HUDEP-2 (cell line): ENCODE results near the gene TDRD10.
"Not testable (repeated sequence)": the region's sequence is repeated elsewhere in the genome, so short reads cannot be mapped to it uniquely, and the experiment has no call there.

ENCODE experiments used
- DNase-seq, 76 experiments: peaks; one replicate each; lab custom pipeline; 2025; ENCODE audit not compliant: unreplicated experiment in 76 of 76; lab: John Stamatoyannopoulos, UW

Gene TDRD10

DNA sequence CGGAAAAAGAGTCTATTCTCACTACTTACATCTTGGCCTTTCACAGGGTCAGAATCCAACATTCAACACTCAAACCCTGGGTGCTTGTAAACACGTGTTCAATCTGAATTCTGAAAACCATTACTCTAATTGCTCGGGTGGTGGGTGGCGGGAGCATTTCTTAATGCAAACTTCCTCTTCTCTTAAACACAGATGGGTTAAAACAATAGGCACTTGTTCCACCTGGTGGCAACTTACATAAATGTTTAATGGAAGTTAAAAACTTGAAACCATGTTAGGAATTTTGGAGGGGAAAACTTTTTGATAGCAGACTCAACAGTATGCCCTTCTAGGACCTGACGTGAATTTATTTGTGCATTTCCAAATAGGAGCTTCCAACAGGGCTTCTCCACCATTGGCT lies 23.4 kb upstream of the TDRD10 start:
- DNase-seq, result peak in 2 of 76 experiments; percentile 14 to 19

DNA sequence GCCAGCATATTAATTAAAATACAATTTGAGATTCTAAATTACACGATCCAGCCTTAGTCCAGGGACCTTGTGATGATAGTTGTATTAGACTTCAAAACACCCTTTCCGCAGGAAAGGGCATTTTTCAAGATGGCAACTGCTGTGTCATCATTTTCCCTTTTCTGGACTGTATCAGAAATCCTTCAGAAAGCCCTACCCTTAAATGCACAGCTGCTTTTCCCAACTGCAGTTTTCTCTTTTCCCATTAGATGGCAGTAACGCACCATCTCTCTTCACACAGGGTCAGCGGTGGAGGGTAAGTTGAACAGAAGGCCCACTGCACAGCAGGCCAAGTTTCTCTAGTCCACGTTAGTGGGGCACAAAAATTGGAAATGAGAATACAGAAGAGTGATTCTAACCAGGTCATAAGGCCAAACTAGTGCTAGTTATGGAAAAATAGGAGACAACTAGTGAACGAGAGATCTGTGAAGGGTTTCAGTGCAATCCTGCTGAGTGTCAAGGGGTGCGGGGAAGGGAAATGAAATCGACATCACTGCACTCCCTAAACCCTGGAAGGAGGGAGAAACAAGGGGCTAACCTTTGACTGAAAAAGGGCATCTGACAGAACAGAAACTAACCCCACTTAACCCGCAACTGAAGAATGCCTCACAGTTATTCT lies 22.1 kb upstream of the TDRD10 start:
- peak in 57 of 76 experiments; percentile 16 to 83 (median 56) for DNase-seq

DNA sequence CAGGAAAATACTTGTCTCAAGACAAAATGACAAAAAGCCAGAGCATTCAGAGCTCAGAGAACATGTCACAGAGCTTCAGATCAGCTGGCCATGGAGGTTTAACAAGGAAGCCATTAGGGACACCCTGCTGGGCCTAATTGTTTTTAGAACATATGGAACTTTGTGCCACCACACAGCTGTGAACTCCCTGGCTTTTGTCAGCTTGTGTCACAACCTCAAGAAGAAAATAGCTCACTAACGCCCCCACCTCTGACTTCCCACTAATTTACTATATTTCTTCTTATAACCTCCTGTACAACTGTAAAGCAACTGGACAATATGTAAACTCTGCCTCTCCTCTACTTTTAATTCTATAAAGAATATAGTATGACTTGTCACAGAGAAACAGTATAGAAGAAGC lies 21.0 kb upstream of the TDRD10 start:
- DNase-seq, result peak in 1 of 76 experiments; percentile 7

DNA sequence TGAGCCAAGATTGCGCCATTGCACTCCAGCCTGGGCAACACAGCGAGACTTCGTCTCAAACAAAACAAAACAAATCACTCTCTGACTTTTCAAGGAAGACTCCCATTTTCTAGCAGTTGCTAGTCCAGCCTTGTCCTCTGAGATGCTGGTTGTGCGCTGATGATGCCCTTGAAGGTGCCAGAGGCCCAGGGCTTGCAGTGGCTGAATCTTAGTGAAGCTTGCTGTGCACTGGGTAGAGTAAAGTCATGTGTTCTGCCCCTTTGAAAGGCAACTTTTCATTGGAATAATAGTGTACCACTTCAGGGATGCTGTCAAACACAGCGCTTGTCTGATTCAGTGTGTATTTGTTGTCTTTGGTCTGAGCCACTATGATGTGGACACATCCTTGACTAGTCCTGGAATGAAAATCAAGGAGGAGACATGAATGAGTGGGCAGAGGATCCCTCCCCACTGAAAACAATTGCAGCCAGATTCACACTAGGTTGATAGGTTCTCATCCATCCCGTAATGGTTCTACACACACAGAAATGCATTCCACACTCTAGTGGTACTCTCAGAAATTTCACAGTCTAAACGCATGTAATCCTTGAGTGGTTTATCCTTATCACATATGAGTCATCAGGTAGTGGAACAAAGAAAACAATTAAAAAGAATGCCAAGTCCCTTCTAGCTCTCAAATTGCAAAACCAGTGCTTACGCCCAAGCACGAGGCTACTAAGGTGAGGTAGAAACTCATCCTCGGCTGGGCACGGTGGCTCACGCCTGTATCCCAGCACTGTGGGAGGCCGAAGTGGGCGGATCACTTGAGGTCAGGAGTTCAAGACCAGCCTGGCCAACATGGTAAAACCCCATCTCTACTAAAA lies 17.8 kb upstream of the TDRD10 start:
- no peak for DNase-seq

DNA sequence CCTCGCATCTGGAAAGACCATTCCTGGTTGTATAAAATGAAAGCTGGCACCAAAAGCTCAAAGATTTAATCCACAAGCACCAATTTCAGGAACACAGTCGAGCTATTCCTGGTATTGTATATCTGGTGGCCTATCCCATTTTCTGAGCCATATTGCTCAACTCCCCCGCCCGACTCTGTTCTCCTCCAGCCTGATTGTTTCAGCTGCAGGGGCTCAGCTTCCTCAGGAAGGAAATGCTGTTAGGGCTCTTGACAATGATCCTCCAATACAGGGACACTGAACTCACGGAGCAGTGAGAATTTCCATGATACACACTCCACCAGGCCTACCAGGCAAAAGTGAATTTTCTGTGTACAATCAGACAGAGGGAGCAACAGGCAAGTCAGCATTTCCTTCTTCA lies 16.9 kb upstream of the TDRD10 start:
- no peak for DNase-seq

DNA sequence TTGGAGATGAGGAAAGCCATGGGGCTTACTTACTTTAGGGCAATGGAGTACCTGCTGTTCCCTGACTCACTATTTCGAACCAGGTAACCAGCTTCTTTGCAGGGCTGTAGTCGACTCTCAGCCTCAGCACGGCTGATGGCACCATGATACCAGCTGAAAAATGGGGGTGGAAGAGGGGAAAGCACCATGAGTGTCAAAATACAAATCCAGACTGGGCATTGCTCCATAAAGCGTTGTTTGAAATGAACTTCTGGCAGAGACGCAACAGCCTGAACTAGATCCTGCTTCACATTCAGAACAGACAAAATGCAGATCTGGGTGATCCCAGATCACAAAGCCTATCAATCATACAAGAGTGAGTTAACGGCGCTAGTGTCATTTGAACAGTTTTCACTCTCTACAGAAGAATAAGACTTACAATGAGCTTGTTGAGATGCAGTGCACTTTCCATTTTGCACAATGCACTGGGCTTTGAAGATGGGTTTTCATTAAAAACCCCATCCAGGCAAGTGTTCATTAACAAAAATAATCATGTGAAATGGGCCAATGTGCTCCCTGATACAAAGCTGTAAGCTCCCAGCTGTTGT lies 16.0 kb upstream of the TDRD10 start:
- no peak for DNase-seq

DNA sequence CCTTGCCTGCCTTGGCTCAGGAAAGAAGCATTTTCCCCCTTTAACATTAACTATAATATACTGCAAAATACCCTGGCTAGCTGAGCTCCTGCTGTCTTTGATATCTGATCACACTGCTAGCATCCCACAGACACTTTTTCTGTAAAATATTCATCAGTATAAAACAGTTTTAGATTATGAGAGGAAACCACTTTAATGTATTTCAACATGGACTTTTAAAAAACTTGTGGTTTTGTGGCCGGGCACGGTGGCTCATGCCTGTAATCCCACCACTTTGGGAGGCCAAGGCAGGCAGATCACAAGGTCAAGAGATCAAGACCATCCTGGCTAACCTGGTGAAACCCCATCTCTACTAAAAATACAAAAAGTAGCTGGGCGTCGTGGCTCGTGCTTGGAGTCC lies 15.3 kb upstream of the TDRD10 start:
- DNase-seq, result not testable (repeated sequence)

DNA sequence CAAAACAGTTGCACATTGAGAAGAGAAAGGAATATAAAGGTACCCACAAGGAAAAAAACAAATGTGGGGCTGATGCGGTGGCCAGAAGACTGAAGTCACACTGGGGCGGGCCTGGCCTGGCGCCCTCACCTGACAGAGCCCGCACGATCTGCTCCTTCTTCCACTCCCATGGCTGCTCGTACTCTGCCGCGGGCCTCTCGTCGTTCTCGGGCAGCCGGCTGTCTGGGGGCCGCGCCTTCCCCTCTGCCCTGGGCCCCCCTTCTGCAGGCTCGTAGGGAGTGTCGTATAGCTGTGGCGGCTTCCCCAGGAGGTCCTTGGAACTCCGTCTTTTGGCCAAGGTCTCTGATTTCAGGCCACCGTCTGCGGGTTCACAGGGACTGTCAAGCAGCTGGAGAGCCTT lies 13.1 kb upstream of the TDRD10 start:
- no peak for DNase-seq

DNA sequence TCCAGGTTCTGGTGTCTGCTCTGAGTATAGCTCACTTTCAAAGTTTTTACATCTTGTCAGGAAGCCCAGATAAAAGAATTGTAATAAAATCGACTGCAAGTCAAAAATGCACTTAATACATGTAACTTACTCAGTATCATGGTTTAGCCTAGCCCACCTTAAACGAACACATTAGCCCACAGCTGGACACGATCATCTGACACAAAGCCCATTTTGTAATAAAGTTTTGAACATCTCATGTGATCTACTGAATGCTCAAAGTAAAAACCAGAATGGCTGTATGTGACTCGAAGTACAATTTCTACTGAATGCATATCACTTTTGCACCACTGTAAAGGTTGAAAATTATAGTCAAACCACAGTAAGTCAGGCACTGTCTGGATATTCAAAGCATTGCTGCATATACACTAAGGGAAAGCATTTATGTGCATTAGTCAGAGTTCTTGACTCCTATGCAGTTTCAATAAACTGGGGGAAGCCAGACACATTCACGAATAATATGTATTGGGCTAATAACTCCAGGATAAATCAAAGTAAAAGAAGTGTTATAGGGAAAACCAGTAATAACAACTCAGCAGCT lies 12.2 kb upstream of the TDRD10 start:
- no peak for DNase-seq

DNA sequence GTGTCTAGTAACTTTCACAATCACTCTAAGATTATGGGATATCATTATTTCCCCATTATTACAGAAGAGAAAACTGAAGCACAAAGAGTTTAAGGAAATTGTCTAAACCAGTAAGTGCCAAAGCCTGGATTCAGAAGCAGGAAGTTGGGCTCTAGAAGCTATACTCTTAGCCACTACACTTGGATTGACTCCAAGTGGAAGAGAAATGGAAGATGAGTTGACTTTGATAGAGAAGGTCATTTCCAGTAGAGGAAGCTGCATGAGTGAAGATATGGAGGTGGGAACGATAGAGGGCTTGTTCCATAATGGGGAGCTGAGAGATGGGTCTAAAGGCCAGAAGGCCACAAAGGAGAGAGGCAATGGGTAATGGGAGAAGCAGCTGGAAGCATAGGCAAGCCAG lies 11.7 kb upstream of the TDRD10 start:
- peak in 4 of 76 experiments; percentile 14 to 22 (median 14) for DNase-seq

DNA sequence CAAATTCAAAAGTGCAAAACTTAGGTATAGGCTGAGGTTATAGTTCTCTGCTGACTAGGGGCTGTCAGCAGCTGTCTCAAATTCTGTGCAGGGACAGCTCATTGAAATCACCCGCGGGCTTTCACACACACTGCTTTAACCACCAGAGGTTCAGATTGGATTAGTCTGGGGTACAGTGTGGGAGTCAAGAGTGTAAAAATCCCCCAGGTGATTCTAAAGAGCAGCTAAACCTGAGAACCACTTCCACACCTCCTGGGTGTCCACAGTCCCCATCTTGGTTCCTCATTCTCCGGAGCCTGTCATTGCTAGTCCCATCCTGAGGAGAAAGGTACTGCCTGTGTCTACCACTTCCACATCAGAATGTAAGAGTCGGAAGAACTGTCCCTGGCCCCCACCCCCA lies 9.9 kb upstream of the TDRD10 start:
- no peak for DNase-seq

DNA sequence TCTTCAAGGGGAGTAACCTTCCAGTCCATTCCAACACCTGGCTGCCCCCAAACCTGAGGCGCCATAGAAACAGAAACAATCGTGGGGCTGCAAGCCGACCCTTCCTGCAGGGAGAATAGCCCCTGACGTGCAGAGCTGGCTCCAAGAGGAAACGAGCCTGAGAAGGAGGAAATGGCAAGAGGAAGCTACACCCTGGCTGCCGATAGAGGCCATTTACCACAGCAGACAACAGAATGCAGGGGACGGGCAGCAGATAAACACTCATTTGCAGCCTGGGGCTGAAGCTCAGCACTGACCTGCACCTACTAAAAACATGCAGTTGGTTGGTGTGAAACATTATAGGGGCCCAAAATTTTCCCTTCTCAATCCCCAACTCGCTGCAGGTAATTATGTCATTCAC lies 8.7 kb upstream of the TDRD10 start:
- DNase-seq, result peak in 7 of 76 experiments; percentile 8 to 16 (median 11)

DNA sequence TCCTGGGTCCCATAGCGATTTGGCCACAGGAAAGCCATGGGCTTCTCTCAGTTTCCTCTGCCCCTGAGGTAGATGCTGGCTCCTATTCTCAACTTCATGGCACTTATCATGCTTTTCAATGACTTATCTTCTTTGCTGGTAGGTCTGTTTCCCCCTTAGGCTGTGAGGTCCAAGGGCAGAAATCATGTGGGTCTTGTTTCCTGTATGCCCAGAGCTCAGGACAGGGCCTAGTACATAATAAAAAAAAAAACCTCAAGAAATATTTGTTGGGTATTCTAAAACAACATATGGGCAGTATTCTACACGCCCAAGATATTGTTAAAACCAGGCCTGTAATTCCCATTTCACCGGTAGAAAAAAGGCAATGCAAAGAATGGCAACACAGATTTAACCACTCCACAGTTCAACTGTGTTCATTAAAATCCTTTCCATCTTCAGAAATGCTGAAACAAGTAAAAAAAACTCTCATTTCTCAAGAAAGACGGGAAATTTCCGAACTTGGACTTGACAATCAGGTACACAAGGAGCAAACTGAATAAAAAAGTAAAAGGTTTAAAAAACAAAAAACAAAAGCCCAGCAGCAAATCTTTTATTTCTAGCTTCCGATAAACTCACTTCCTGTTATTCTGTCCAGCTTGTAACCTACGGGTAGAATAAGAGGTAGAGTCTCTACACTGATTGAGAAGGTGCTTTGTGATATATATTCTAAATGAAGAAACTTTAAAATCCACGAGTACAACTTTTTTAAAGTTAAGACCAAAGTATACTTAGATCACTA lies 6.3 kb upstream of the TDRD10 start:
- DNase-seq, result no peak

DNA sequence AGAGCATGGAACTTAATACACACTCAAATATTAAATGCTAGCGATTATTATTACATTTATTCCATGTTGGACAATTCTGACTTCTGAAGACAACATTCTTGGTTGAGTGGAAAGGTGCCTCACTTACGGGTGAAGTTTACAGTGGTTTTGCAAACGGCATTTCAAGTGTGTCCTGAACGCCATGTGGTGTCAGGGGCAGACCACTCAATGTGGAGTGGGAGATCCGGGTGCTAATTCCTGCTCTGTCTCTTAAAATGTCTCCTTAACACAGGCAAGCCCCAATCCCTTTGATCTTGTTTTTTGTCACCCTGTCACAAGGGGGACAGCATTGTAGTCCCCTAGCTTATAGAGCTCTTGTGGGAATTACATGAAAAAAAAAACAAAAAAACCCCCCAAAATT lies 5.6 kb upstream of the TDRD10 start:
- DNase-seq, result no peak

DNA sequence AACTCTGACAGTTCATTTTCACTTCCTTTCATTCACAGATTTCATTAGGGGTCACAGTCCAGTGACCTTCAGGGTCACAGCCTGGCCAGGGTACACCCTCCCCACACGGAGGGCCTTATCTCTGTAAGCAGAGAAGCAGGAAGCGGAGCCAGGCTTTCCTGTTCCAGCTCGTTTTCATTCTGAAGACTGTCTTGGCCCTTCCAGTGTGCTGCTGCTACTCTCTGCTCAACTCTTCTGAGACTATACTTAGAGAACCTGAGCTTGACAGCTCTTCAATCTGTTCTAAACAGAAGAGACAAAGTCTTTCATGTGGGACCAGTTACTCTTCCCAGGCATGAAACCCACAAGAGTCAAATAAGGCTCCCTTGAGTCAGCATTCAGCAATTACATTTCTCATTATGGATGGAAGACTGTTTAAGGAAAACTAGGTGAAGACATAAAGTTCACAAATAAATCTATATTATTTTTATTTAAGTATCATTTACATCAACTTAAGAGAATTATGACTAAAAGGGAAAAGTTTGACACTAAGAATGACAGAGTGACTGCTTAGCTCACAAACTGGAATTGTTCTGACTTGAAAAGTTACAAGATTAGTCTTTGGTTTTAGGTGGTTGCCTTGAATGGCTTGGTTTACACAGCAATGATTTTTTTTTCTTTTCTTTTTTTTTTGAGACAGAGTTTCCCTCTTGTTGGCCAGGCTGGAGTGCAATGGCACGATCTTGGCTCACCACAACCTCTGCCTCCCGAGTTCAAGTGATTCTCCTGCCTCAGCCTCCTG lies 4.8 kb upstream of the TDRD10 start:
- DNase-seq, result peak in 48 of 76 experiments; percentile 9 to 68 (median 22)

DNA sequence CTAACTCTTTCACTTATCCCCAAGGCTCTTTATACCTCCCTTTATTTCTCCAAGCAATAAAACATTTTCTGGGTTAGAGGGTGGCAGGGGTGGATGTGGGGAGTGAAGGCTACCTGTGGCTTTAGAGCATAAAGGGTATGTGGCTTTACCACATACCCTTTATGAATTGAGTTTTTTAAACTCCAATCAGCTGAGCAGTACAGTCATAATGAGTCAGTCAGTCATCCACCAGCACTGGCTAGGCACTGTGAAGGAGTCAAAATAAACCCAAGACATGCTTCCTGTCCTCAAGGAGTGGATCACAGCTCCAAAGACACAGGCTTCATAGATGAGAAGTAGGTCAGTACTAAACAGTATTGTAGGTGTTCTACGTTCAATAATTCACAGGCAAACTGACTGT lies 2.6 kb upstream of the TDRD10 start:
- DNase-seq, result no peak

DNA sequence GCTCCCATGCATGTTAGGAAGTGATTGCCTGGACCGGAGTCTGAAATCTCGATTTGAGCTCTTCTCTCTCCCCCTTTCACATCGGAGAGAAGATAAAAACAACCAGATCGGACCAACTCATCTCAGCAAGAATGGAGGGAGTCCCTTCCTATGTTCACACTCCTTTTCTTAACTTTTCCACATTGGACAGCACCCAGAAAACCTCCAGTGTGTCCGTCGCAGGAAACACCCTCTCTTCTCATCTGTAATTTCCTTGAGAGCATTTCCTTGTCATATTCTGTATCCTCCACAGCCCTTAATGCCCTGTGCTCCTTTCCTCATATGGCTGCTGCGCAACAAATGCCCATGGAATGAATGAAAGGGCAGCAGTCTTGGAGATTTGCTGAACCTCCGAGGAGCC lies 1.5 kb upstream of the TDRD10 start:
- DNase-seq, result no peak

DNA sequence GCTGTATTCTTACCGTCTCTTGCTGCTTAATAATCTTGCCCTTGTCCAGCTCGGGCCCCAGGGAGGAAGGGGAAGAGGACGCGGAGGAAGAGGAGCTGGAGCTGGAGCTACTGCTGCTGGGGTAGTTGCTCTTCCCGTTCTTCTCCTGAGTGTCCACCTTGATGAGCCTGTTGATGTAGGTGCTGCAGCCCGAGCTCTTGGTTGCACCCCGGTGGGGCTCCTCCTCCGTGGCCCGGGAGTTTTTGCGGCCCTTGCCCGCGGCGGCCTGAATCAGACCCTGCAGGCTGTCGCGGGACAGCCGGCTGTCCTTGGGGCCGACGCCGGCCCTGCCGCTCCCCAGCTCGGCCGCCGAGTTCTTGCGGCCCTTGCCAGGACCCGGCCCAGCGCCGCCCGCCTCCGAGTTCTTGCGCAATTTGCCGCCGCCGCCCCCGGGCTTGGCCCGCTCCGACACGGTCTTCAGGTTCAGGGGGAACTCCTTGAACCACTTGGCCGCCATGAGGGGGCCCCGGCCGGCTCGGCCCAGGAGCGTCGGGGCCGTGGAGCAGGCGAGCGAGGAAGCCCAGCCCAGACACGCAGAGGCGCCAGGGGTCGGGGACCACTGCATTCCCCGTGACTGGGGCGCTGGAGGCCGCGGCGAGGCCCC lies 475 bp upstream of the TDRD10 start:
- DNase-seq, result peak in 11 of 76 experiments; percentile 2 to 41 (median 14)

DNA sequence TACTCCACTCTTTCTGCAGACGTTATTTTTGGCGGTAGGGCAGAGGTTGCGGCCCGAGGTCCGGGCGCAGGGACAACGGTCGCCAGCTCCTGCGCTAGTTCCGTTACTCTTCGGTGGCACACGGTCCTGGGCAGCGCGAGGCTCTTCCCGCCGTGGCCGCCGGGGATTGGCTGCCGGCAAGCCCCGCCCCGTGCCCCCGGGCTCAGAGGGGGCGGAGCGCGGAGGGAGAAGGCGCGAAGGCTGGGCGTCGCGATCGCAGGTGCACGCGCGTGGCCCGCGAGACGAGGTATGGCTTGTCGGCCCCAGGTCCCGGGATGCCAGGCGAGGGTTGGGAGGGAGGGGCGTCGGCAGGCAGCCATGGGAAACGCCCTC lies 711 bp downstream of the TDRD10 start:
- DNase-seq, result peak in 52 of 76 experiments; percentile 14 to 80 (median 46)
